GM23338 (cell line): ENCODE data around the gene DCTN2. TPM values are rescaled to one million over a fixed set of nuclear protein-coding genes. Genes with fewer than 3 reads are reported as not detected.

Experiments used
- ATAC-seq: fragments of 200-7000 bp; cut with Tn5 transposase; 3 replicates; pipeline ENCODE4 v1.9.1; 2020
- DNase-seq: peaks from one replicate; pipeline ENCODE4 v3.0.0-alpha.2; 2015; ENCODE audit warnings: low spot score
- H2AFZ ChIP-seq: fragments of 200-600 bp; sonication (generic); 2 replicates; pipeline ENCODE4 v1.8.0; 2016; ENCODE audit warnings: antibody characterized with exemption, mild to moderate bottlenecking, moderate library complexity
- H3F3A ChIP-seq: fragments of 200-600 bp; sonication (generic); replicated peaks from 2 replicates; pipeline ENCODE4 v1.8.0; 2017; ENCODE audit warnings: antibody characterized with exemption, mixed run types, low read depth
- H3K27ac ChIP-seq: fragments of 200-600 bp; sonication (generic); 2 replicates; pipeline ENCODE4 v1.6.1; 2016; ENCODE audit warnings: low read depth
- H3K27me3 ChIP-seq: fragments of 200-600 bp; sonication (generic); 2 replicates; pipeline ENCODE4 v1.8.0; 2016; ENCODE audit warnings: mild to moderate bottlenecking, mixed run types, moderate library complexity; ENCODE audit not compliant: insufficient read depth
- H3K36me3 ChIP-seq: fragments of 200-600 bp; sonication (generic); 2 replicates; pipeline ENCODE4 v1.8.0; 2016; ENCODE audit warnings: mild to moderate bottlenecking; ENCODE audit not compliant: insufficient read depth
- H3K4me1 ChIP-seq: fragments of 200-600 bp; sonication (generic); 2 replicates; pipeline ENCODE4 v1.8.0; 2016; ENCODE audit warnings: mild to moderate bottlenecking, moderate library complexity; ENCODE audit not compliant: insufficient read depth
- H3K4me2 ChIP-seq: fragments of 200-600 bp; sonication (generic); 2 replicates; pipeline ENCODE4 v1.7.1; 2017; ENCODE audit warnings: mixed run types
- H3K4me3 ChIP-seq: fragments of 200-600 bp; sonication (generic); 2 replicates; pipeline ENCODE4 v1.6.1; 2016; ENCODE audit warnings: mixed run types
- H3K79me2 ChIP-seq: fragments of 200-600 bp; sonication (generic); replicated peaks from 2 replicates; pipeline ENCODE4 v1.8.0; 2017; ENCODE audit warnings: mild to moderate bottlenecking; ENCODE audit not compliant: insufficient read depth
- H3K9me2 ChIP-seq: fragments of 200-600 bp; sonication (generic); 2 replicates; pipeline ENCODE4 v1.8.0; 2017; ENCODE audit not compliant: insufficient read depth
- H4K20me1 ChIP-seq: fragments of 200-600 bp; sonication (generic); replicated peaks from 2 replicates; pipeline ENCODE4 v1.8.0; 2017; ENCODE audit warnings: mild to moderate bottlenecking; ENCODE audit not compliant: insufficient read depth
- H3K27ac Mint-ChIP-seq: 2 replicates; pipeline ENCODE4 v1.8.0; 2020; ENCODE audit warnings: inconsistent platforms, mild to moderate bottlenecking, moderate library complexity, mixed read lengths
- H3K27me3 Mint-ChIP-seq: 3 replicates; pipeline ENCODE4 v1.8.0; 2022; ENCODE audit warnings: low read depth, mild to moderate bottlenecking, moderate library complexity, mixed read lengths, inconsistent platforms; ENCODE audit not compliant: insufficient read depth, poor library complexity
- H3K36me3 Mint-ChIP-seq: 3 replicates; pipeline ENCODE4 v1.8.0; 2021; ENCODE audit warnings: low read depth, mild to moderate bottlenecking, inconsistent platforms, moderate library complexity, mixed read lengths
- H3K4me1 Mint-ChIP-seq: 3 replicates; pipeline ENCODE4 v1.8.0; 2020; ENCODE audit warnings: mild to moderate bottlenecking, inconsistent platforms, mixed read lengths
- H3K4me3 Mint-ChIP-seq: 3 replicates; pipeline ENCODE4 v1.8.0; 2021; ENCODE audit warnings: moderate library complexity, mild to moderate bottlenecking, inconsistent platforms, mixed read lengths
- H3K9me3 Mint-ChIP-seq: 3 replicates; pipeline ENCODE4 v1.8.0; 2020; ENCODE audit warnings: moderate library complexity, mild to moderate bottlenecking, inconsistent platforms, mixed read lengths
- EZH2 ChIP-seq: fragments of 200-600 bp; sonication (generic); IDR thresholded peaks from one replicate; pipeline ENCODE4 v1.8.0; 2017; ENCODE audit warnings: antibody characterized with exemption, mild to moderate bottlenecking, low read depth; ENCODE audit not compliant: unreplicated experiment
- JUNB ChIP-seq: IDR thresholded peaks from one replicate; pipeline ENCODE4 v1.6.1; 2016; ENCODE audit warnings: antibody characterized with exemption; ENCODE audit not compliant: unreplicated experiment
- NANOG ChIP-seq: IDR thresholded peaks from 2 replicates; pipeline ENCODE4 v1.6.1; 2016; ENCODE audit warnings: antibody characterized with exemption, borderline replicate concordance
- POLR2AphosphoS5 ChIP-seq: IDR thresholded peaks from 2 replicates; pipeline ENCODE4 v1.6.1; 2016; ENCODE audit warnings: antibody characterized with exemption, low read depth
- STAT1 ChIP-seq: IDR thresholded peaks from one replicate; pipeline ENCODE4 v1.6.1; 2016; ENCODE audit warnings: antibody characterized with exemption; ENCODE audit not compliant: unreplicated experiment
- ZNF114 ChIP-seq: fragments of 250-450 bp; sonication (Bioruptor Pico); IDR thresholded peaks from 2 replicates; pipeline ENCODE4 v1.5.0; 2020; ENCODE audit warnings: mild to moderate bottlenecking, moderate library complexity
- ZNF331 ChIP-seq: fragments of 250-450 bp; sonication (Bioruptor Pico); IDR thresholded peaks from 2 replicates; pipeline ENCODE4 v1.5.0; 2020; ENCODE audit warnings: low read depth, mild to moderate bottlenecking, moderate library complexity
- polyA plus RNA-seq: library from polyadenylated mRNA; unstranded; fragments of >200 nt; fragmentation: Nextera tagmentation; extraction: Ambion mirVana; gene quantifications from 2 replicates; pipeline ENCODE4 v1.2.1, GENCODE V29; 2016
- total RNA-seq: library from RNA; depleted of rRNA; stranded (reverse); fragments of >200 nt; shearing (Covaris generic); gene quantifications from 2 replicates; pipeline ENCODE4 v1.2.3, GENCODE V29; 2014
- TF ChIP-seq, protein P1 (sequence below): IDR thresholded peaks from one replicate; pipeline ENCODE4 v1.6.1; 2018; ENCODE audit warnings: antibody characterized with exemption; ENCODE audit not compliant: unreplicated experiment
- TF ChIP-seq, protein P2 (sequence below): IDR thresholded peaks from 2 replicates; pipeline ENCODE4 v1.6.1; 2016; ENCODE audit warnings: antibody characterized with exemption

Gene DCTN2
- total and polyA plus RNA-seq, 2 experiments from 2014 or later = 56.1 to 157 TPM

DNA sequence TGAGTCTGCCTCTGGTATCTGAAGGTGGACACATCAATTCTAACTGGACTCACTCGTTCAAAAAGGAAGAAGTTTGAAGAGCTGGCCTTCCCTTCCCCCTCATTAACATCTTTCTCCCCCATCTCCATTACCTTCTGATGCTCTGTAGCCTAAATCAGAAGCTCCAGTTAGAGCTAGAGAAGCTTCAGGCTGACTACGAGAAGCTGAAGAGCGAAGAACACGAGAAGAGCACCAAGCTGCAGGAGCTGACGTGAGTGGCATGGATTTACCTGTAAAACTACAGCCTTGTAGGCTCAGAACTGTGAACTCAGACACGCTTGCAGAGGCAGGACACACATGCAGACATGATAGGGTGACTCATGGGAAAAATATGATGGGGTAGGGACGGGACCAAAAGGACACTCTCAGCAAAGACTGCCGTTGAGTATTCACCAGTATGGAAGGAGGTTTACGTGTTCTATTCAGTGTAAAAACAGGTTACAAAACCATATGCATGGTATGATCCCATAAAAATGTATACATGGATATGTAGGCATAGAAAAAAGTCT lies 29.7 kb upstream of the DCTN2 start (continued):
- TF ChIP-seq, protein P1, sequence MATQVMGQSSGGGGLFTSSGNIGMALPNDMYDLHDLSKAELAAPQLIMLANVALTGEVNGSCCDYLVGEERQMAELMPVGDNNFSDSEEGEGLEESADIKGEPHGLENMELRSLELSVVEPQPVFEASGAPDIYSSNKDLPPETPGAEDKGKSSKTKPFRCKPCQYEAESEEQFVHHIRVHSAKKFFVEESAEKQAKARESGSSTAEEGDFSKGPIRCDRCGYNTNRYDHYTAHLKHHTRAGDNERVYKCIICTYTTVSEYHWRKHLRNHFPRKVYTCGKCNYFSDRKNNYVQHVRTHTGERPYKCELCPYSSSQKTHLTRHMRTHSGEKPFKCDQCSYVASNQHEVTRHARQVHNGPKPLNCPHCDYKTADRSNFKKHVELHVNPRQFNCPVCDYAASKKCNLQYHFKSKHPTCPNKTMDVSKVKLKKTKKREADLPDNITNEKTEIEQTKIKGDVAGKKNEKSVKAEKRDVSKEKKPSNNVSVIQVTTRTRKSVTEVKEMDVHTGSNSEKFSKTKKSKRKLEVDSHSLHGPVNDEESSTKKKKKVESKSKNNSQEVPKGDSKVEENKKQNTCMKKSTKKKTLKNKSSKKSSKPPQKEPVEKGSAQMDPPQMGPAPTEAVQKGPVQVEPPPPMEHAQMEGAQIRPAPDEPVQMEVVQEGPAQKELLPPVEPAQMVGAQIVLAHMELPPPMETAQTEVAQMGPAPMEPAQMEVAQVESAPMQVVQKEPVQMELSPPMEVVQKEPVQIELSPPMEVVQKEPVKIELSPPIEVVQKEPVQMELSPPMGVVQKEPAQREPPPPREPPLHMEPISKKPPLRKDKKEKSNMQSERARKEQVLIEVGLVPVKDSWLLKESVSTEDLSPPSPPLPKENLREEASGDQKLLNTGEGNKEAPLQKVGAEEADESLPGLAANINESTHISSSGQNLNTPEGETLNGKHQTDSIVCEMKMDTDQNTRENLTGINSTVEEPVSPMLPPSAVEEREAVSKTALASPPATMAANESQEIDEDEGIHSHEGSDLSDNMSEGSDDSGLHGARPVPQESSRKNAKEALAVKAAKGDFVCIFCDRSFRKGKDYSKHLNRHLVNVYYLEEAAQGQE = no peak
- TF ChIP-seq JUNB (no peak), STAT1 (no peak), NANOG (no peak), ZNF114 (CRISPR knock-in tag) (no peak), EZH2 (no peak)
- TF ChIP-seq, protein P2, sequence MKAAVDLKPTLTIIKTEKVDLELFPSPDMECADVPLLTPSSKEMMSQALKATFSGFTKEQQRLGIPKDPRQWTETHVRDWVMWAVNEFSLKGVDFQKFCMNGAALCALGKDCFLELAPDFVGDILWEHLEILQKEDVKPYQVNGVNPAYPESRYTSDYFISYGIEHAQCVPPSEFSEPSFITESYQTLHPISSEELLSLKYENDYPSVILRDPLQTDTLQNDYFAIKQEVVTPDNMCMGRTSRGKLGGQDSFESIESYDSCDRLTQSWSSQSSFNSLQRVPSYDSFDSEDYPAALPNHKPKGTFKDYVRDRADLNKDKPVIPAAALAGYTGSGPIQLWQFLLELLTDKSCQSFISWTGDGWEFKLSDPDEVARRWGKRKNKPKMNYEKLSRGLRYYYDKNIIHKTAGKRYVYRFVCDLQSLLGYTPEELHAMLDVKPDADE = no peak

DNA sequence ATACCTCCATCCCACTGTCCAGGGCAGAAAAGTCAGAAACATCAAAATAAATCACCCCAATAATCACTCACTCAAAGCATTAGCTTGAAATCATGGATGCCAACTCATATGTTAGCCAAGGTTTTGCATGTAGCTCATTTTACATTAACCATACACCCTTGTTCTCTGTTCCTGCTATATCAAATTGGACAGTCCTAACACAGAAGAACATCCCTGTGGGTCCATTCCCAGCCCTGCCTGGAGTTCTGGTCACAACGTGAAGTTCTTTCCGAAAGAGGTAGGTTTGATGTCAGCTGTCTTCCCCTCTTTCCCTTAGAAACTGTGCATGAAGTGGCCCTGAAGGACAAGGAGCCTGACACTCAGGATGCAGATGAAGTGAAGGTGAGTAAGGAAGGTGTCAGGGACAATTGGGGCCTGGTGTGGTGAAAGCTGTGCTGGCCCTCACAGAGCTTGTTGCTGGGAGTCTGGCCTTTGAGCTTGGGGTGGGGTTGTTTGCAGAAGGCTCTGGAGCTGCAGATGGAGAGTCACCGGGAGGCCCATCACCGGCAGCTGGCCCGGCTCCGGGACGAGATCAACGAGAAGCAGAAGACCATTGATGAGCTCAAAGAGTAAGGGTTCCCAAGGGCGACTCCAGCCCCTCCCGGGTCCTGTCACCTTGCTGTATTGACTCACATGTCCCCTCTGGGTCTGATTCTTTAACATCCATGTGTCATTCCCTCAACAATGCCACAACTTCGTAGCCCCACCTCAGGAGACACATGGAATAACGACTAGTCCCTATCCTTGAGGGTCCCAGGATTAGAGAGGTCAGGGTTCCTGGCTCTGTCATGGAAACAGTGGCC lies 29.0 kb upstream of the DCTN2 start:
- H3K4me2 ChIP-seq = no peak overlapping the region
- peaks cover 4% of the 10 kb centered on the region; the same call in 1 of the 2 replicates for H4K20me1 ChIP-seq
- DNase-seq (no peak), ATAC-seq (no peak)
- H3K9me2 ChIP-seq = no peaks in the 10 kb centered on the region
- Mint-ChIP-seq H3K27me3 (peaks cover 4% of the 10 kb centered on the region), H3K27ac (no peak overlapping the region), H3K9me3 (no peaks in the 10 kb centered on the region), H3K4me1 (no peaks in the 10 kb centered on the region), H3K4me3 (no peak overlapping the region), H3K36me3 (peaks cover 66% of the 10 kb centered on the region)
- H3K4me1 ChIP-seq = no peaks in the 10 kb centered on the region
- H2AFZ ChIP-seq = no peak overlapping the region
- H3K4me3 ChIP-seq = no peak overlapping the region
- 0 out of 2 replicates have a peak, but pooled peaks cover 2% of the 10 kb centered on the region for H3F3A ChIP-seq
- TF ChIP-seq ZNF331 = no peak
- TF ChIP-seq EZH2 = no peak
- no peak for TF ChIP-seq POLR2AphosphoS5
- no peaks in the 10 kb centered on the region for H3K27me3 ChIP-seq
- no peaks in the 10 kb centered on the region for H3K79me2 ChIP-seq
- H3K36me3 ChIP-seq = peaks cover 5% of the 10 kb centered on the region
- no peak overlapping the region for H3K27ac ChIP-seq
